GM12878 (cell line): ENCODE data around the gene ABCG5.

Experiments used
- RBBP5 ChIP-seq: fragments of 200-600 bp; sonication (generic); conservative IDR thresholded peaks from 2 replicates; pipeline ENCODE4 v1.6.1; 2016
- REST ChIP-seq: IDR thresholded peaks from 2 replicates; pipeline ENCODE4 v1.6.1; 2012; ENCODE audit warnings: mild to moderate bottlenecking, low read depth, low read length
- SP1 ChIP-seq: IDR thresholded peaks from one replicate; pipeline ENCODE4 v1.6.1; 2011; ENCODE audit warnings: low read depth, low read length
- TARDBP ChIP-seq: IDR thresholded peaks from 2 replicates; pipeline ENCODE4 v1.6.1; 2016; ENCODE audit warnings: borderline replicate concordance
- TCF3 ChIP-seq: IDR thresholded peaks from 2 replicates; pipeline ENCODE4 v1.6.1; 2012; ENCODE audit warnings: low read depth, mild to moderate bottlenecking, low read length, borderline replicate concordance; ENCODE audit not compliant: insufficient read depth
- ZNF24 ChIP-seq: fragments of 450-650 bp; IDR thresholded peaks from 2 replicates; pipeline ENCODE4 v1.6.1; 2017; ENCODE audit warnings: antibody characterized with exemption, mild to moderate bottlenecking
- TF ChIP-seq, protein P1 (sequence below): IDR thresholded peaks from 2 replicates; pipeline ENCODE4 v1.6.1; 2012; ENCODE audit warnings: low read depth, low read length, improper control_type of control experiment
- TF ChIP-seq, protein P2 (sequence below), 3 experiments: IDR thresholded peaks in 2 of 3; conservative IDR thresholded peaks in 1 of 3; 2 replicates each; pipeline ENCODE4 v1.5.1; 2011; ENCODE audit warnings: low read depth in 3 of 3, low read length in 3 of 3, mild to moderate bottlenecking in 3 of 3, control low read depth in 2 of 3, moderate library complexity in 2 of 3, inconsistent platforms in 1 of 3, mixed read lengths in 1 of 3; ENCODE audit not compliant: control insufficient read depth in 2 of 3, insufficient read depth in 1 of 3; ENCODE audit errors: extremely low read depth in 1 of 3

GRCh38 chr2:43832457-43832856 lies 6.2 kb downstream of the ABCG5 start:
- TF ChIP-seq TCF3 (no peak), RBBP5 (no peak), SP1 (no peak), ZNF24 (no peak), TARDBP (no peak), REST (no peak)
- TF ChIP-seq, protein P1, sequence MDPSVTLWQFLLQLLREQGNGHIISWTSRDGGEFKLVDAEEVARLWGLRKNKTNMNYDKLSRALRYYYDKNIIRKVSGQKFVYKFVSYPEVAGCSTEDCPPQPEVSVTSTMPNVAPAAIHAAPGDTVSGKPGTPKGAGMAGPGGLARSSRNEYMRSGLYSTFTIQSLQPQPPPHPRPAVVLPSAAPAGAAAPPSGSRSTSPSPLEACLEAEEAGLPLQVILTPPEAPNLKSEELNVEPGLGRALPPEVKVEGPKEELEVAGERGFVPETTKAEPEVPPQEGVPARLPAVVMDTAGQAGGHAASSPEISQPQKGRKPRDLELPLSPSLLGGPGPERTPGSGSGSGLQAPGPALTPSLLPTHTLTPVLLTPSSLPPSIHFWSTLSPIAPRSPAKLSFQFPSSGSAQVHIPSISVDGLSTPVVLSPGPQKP = no peak
- TF ChIP-seq, protein P2, sequence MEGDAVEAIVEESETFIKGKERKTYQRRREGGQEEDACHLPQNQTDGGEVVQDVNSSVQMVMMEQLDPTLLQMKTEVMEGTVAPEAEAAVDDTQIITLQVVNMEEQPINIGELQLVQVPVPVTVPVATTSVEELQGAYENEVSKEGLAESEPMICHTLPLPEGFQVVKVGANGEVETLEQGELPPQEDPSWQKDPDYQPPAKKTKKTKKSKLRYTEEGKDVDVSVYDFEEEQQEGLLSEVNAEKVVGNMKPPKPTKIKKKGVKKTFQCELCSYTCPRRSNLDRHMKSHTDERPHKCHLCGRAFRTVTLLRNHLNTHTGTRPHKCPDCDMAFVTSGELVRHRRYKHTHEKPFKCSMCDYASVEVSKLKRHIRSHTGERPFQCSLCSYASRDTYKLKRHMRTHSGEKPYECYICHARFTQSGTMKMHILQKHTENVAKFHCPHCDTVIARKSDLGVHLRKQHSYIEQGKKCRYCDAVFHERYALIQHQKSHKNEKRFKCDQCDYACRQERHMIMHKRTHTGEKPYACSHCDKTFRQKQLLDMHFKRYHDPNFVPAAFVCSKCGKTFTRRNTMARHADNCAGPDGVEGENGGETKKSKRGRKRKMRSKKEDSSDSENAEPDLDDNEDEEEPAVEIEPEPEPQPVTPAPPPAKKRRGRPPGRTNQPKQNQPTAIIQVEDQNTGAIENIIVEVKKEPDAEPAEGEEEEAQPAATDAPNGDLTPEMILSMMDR (IDR thresholded peaks at IDR 0.05 in 2 of 3, conservative IDR thresholded peaks at IDR 0.05 in 1 of 3; ENCODE audit: control insufficient read depth in 2 of 3, extremely low read depth in 1 of 3, insufficient read depth in 1 of 3, low read depth in 3 of 3, low read length in 3 of 3) = no peak
